ENCODE data around the gene COPB2.
A peak's percentile ranks its signal among the peaks of the same experiment; 100 is the strongest.

The COPB2 gene

DNA sequence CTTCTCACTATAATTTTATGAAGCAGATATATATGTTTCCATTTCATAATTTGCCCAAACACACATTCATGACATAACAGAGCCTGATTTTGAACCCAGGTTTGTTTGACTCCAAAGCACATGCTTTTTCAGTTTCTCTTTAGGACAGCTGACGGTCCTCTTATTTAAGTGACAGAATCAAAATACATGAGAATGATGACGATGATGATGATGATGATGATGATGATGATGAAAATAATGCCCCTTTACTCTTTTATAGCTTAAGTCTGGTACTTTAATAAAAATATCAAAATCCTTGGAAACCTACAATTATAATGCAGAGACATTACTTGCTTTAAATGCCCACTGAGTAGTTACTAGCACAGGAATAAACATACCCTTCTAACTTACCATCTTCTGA lies 15.3 kb downstream of the COPB2 start:
- no peak overlapping the region for H3K4me3 ChIP-seq (ENCODE audit: low read length)
- H3K9me3 ChIP-seq (ENCODE audit: control insufficient read depth, low read length), result no peaks in the 10 kb centered on the region
- H3K36me3 ChIP-seq (ENCODE audit: control insufficient read depth, insufficient read depth, low read length), result peaks cover 13% of the 10 kb centered on the region
- no peaks in the 10 kb centered on the region for H3K27me3 ChIP-seq (ENCODE audit: control insufficient read depth, insufficient read depth, low read length)
- no peak overlapping the region for H3K9ac ChIP-seq (ENCODE audit: low read length)
- no peaks in the 10 kb centered on the region for H3K4me1 ChIP-seq (ENCODE audit: control insufficient read depth, insufficient read depth, low read length)

DNA sequence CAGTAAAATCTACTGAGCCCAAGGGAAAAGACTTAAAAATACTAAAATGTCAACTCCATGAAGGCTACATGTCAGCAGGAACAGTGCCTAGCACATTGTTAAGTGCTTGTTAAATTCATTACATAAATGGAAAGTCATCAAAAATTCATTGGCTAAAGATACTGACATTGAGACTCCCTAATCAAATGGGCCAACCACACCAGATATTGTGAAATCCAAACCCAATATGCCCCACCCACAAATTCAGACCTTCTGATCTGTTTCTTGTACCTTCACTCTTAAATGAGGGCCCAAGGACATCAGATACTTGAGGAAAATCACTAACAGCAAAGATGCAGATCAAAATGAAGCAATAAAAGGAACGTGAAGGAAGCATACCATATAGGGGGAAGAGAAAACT lies 24.9 kb downstream of the COPB2 start:
- Histone ChIP-seq H3K36me3 (ENCODE audit: control insufficient read depth, insufficient read depth, low read length) (peaks cover 9% of the 10 kb centered on the region), H3K27me3 (ENCODE audit: control insufficient read depth, insufficient read depth, low read length) (no peaks in the 10 kb centered on the region), H3K4me1 (ENCODE audit: control insufficient read depth, insufficient read depth, low read length) (peaks cover 7% of the 10 kb centered on the region), H3K9ac (ENCODE audit: low read length) (no peak overlapping the region), H3K4me3 (ENCODE audit: low read length) (no peak overlapping the region), H3K9me3 (ENCODE audit: control insufficient read depth, low read length) (no peaks in the 10 kb centered on the region)

DNA sequence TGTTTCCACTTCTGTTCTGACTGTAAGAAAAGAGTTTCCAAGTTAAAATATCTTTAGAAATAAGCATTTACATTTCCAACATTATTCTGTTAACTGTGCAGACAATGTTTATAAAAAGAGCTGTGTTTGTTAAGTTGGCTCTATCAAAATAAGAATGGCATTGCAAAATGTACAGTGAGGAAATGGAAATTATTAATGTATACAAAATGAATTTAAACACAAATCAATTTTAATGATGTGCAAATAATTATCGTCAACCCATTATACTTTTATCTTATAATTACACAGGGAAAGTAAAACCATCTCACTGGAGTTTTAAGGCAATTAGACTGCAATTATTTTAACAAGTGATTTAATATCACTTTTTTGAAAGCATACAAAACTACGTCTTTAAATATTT lies 28.2 kb downstream of the COPB2 start:
- H3K9ac ChIP-seq (ENCODE audit: low read length), result no peak overlapping the region
- H3K4me3 ChIP-seq (ENCODE audit: low read length), result no peak overlapping the region
- H3K4me1 ChIP-seq (ENCODE audit: control insufficient read depth, insufficient read depth, low read length), result peaks cover 7% of the 10 kb centered on the region
- H3K36me3 ChIP-seq (ENCODE audit: control insufficient read depth, insufficient read depth, low read length), result peaks cover 18% of the 10 kb centered on the region
- no peaks in the 10 kb centered on the region for H3K9me3 ChIP-seq (ENCODE audit: control insufficient read depth, low read length)
- no peaks in the 10 kb centered on the region for H3K27me3 ChIP-seq (ENCODE audit: control insufficient read depth, insufficient read depth, low read length)

DNA sequence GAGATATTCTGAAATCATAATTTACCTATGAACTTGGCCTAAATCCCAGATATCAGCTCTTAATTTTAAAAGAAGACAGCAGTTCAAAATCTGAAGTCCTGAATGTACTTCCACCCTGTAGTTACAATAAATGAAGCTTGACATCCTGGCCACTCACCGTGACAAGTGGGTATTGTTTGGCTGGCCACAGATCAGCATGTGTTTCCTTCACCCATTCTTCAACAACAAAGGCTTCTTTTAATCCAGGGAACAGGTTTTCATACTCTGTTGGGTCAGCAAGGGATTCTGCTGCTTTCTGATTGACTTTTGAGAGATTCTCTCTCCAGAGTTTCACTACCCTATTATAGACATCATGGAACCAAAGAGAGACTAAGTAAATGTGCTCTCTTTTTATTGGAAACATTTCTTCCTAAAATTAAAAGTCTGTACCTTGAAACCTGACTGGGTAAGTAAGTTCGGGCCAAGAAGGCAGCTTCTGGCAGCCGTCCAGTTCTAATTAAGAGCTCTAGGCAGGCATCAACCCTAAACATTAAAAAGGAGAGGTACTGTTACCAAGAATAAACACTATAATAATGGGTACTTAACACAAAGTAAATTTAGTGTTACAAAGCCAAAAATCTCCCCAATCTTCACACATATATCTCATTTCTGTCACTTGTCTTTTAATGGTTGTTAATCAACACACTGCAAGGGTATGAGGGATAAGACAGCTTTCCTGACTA lies 30.4 kb downstream of the COPB2 start:
- Histone ChIP-seq H3K9ac (ENCODE audit: low read length) (no peak overlapping the region), H3K4me3 (ENCODE audit: low read length) (no peak overlapping the region), H3K4me1 (ENCODE audit: control insufficient read depth, insufficient read depth, low read length) (no peaks in the 10 kb centered on the region), H3K27me3 (ENCODE audit: control insufficient read depth, insufficient read depth, low read length) (no peaks in the 10 kb centered on the region), H3K9me3 (ENCODE audit: control insufficient read depth, low read length) (no peaks in the 10 kb centered on the region), H3K36me3 (ENCODE audit: control insufficient read depth, insufficient read depth, low read length) (peaks cover 20% of the 10 kb centered on the region)

DNA sequence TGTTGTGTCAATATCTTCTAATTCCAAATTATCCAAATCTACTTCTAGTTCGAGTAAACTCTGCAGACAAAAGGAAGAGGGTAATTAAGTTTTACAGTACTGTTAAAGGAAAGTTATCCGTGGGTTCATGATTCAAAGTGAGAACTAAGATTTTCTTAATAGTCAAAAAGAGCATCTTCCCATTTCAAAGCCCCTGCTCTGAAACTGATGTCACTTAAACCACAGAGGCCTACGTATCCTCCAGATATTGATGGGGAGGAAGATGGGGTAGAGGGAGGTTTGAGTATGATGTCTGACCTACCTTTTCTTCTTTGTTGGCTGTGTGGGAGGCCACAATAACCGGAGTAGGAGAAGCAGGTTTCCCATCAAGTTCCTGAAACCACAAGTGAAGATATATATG lies 31.5 kb downstream of the COPB2 start:
- no peak overlapping the region for H3K4me3 ChIP-seq (ENCODE audit: low read length)
- H3K9me3 ChIP-seq (ENCODE audit: control insufficient read depth, low read length), result no peaks in the 10 kb centered on the region
- no peaks in the 10 kb centered on the region for H3K4me1 ChIP-seq (ENCODE audit: control insufficient read depth, insufficient read depth, low read length)
- H3K9ac ChIP-seq (ENCODE audit: low read length), result no peak overlapping the region
- no peaks in the 10 kb centered on the region for H3K27me3 ChIP-seq (ENCODE audit: control insufficient read depth, insufficient read depth, low read length)
- H3K36me3 ChIP-seq (ENCODE audit: control insufficient read depth, insufficient read depth, low read length), result peaks cover 20% of the 10 kb centered on the region

DNA sequence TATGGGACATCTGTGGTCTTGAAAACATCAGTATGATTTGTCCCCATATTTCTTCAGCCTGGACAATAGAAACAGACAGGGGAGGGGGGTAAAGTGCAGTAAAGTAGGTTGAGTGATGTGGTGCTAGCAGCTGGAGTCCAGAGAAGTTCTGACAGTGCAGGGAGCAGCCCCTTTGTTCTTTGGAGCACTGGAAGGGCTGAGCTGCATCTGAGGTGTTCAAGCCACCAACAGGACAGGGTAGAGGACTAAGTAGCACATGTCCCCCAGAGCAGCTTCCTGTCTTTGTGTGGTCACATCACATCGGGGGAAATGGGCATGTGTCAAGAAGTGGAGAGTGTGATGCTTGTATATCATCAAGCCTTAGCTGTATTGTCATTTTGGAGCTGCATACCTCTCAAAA lies 33.6 kb downstream of the COPB2 start:
- Histone ChIP-seq H3K4me1 (ENCODE audit: control insufficient read depth, insufficient read depth, low read length) (no peaks in the 10 kb centered on the region), H3K4me3 (ENCODE audit: low read length) (no peak overlapping the region), H3K9me3 (ENCODE audit: control insufficient read depth, low read length) (no peaks in the 10 kb centered on the region), H3K27me3 (ENCODE audit: control insufficient read depth, insufficient read depth, low read length) (no peaks in the 10 kb centered on the region), H3K36me3 (ENCODE audit: control insufficient read depth, insufficient read depth, low read length) (peaks cover 20% of the 10 kb centered on the region), H3K9ac (ENCODE audit: low read length) (no peak overlapping the region)

DNA sequence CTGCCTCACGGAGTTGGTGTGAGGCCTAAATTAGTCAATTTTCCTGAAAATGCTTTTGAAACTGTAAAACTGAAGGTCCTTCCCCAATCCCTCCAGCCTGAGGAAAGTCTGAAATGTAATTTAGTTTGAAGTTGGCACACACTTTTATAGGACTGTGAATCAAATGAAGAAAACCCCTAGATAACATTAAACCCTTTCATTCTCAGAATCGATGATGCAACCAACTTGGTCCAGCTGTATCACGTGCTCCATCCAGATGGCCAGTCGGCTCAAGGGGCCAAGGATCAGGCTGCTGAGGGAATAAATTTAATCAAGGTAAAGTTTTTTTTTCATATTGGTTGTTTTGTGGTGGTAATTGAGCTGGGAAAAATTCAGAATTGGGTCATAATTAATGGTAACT lies 34.0 kb downstream of the COPB2 start:
- Histone ChIP-seq H3K4me3 (ENCODE audit: low read length) (no peak overlapping the region), H3K4me1 (ENCODE audit: control insufficient read depth, insufficient read depth, low read length) (no peaks in the 10 kb centered on the region), H3K9me3 (ENCODE audit: control insufficient read depth, low read length) (no peaks in the 10 kb centered on the region), H3K27me3 (ENCODE audit: control insufficient read depth, insufficient read depth, low read length) (no peaks in the 10 kb centered on the region), H3K36me3 (ENCODE audit: control insufficient read depth, insufficient read depth, low read length) (peaks cover 20% of the 10 kb centered on the region), H3K9ac (ENCODE audit: low read length) (no peak overlapping the region)

DNA sequence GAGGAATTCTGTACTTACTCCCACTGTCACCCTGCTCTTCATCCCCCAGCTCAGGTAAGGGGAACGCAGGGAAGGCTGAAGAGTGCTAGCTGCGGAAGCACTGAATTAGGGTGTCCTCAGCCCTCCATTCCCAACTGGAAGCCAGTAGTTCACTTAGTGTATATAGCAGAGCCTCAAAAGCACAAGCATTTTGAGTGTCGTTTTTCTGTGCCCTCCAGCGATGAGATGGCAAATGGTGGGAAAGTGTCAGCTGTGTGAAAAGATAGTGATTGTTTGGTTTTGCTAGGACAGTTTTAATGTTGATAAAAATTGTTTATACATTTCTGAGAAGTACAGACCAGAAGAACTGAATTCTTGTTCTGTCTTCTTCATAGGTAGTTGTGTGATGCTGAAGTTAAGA lies 34.8 kb downstream of the COPB2 start:
- Histone ChIP-seq H3K36me3 (ENCODE audit: control insufficient read depth, insufficient read depth, low read length) (peaks cover 25% of the 10 kb centered on the region), H3K9me3 (ENCODE audit: control insufficient read depth, low read length) (no peaks in the 10 kb centered on the region), H3K9ac (ENCODE audit: low read length) (no peak overlapping the region), H3K27me3 (ENCODE audit: control insufficient read depth, insufficient read depth, low read length) (no peaks in the 10 kb centered on the region), H3K4me3 (ENCODE audit: low read length) (no peak overlapping the region), H3K4me1 (ENCODE audit: control insufficient read depth, insufficient read depth, low read length) (no peaks in the 10 kb centered on the region)

DNA sequence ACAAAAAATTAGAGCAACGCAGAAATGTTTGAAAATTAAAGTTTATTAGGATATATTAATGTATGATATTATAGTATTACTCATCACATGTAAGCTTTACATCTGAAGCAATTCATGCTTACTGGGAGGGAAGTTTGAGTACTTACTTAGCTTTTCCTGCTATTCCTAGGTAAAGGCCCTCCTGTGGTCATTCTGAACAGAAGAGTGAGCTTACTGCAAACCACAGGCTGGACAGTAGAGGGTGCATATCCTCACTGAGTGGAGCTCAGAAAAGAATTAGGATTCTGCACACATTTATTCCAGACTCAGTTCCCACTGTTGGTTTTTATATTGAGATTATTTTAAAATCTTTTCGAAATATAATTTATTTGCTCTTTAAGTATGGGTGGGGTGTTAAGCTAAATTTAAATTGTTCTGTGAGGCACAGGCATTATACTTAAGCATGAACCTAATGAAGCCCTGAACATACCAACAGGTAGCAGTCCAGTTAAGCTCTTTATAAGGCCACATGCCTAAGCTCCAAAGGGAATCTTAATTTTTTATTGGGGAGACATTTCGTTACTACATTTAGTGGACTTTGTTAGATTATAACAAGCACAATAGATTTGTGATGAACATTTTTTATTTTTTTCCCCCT lies 35.4 kb downstream of the COPB2 start:
- Histone ChIP-seq H3K36me3 (ENCODE audit: control insufficient read depth, insufficient read depth, low read length) (peaks cover 27% of the 10 kb centered on the region), H3K9ac (ENCODE audit: low read length) (no peak overlapping the region), H3K9me3 (ENCODE audit: control insufficient read depth, low read length) (no peaks in the 10 kb centered on the region), H3K4me3 (ENCODE audit: low read length) (no peak overlapping the region), H3K4me1 (ENCODE audit: control insufficient read depth, insufficient read depth, low read length) (no peaks in the 10 kb centered on the region), H3K27me3 (ENCODE audit: control insufficient read depth, insufficient read depth, low read length) (no peaks in the 10 kb centered on the region)

DNA sequence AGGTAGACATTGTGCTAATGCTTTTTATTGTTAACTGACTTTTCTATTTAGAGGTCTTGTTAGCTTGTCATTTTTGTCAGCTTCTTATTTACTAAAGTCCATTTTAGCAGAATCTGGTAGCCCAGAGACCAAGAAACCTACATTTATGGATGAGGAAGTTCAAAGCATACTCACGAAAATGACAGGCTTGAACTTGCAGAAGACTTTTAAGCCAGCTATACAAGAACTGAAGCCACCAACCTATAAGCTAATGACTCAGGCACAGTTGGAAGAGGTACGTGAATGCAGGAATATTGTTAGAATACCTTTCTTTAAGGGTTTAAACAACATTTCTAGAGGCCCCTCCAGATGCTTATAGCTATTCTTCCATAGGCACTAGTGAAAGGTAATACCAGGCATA lies 42.7 kb downstream of the COPB2 start:
- no peaks in the 10 kb centered on the region for H3K27me3 ChIP-seq (ENCODE audit: control insufficient read depth, insufficient read depth, low read length)
- no peak overlapping the region for H3K9ac ChIP-seq (ENCODE audit: low read length)
- no peak overlapping the region for H3K4me3 ChIP-seq (ENCODE audit: low read length)
- no peaks in the 10 kb centered on the region for H3K4me1 ChIP-seq (ENCODE audit: control insufficient read depth, insufficient read depth, low read length)
- no peaks in the 10 kb centered on the region for H3K9me3 ChIP-seq (ENCODE audit: control insufficient read depth, low read length)
- peaks cover 25% of the 10 kb centered on the region for H3K36me3 ChIP-seq (ENCODE audit: control insufficient read depth, insufficient read depth, low read length)

DNA sequence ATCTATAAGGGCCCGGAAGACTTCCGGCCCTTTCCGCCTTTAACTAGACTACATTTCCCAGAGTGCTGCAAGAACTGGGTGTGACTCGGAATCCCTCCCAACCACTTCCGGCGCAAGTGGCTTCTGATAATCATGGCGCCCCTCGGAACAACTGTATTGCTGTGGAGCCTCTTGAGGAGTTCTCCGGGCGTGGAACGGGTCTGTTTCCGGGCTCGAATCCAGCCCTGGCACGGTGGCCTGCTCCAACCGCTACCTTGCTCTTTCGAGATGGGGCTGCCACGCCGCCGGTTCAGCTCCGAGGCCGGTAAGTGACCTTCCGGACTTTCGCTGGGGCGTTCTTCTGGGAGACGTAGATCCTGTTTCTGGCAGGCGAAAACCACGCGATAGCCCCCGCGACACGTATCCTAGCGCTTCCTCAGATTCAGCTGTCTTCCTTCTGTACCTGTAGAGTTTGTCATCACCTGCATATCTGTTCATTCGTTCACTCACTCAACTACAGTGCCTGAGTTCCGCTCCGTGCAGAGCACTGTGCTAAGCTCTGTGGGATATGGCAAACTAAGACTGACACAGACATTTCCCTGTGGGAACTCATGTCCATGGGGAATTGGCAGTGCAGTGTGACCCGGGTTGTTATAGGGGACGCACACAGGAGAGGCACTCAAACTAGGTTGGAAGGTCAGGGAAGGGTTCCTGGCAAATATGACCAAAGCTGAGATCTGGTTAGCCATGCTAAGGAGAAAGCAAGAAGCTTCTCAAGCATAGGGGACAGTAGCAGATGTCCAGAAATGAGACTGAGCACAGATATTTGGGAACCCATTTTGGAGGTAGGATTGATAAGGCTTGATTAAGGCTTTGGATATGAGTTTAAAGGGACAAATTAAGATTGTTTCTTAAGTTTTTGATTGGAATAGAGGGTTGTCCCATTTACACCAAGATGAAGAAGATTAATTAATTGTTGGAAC lies 45.3 kb downstream of the COPB2 start, which contains the start of gene MRPS22:
Gene MRPS22, plus strand, starts transcription at position 126 of the 962 bp plus-strand sequence. Its CDS starts 7 bp downstream, at position 133.
- Histone ChIP-seq H3K4me1 (ENCODE audit: control insufficient read depth, insufficient read depth, low read length) (no peaks in the 10 kb centered on the region), H3K9me3 (ENCODE audit: control insufficient read depth, low read length) (no peaks in the 10 kb centered on the region)

DNA sequence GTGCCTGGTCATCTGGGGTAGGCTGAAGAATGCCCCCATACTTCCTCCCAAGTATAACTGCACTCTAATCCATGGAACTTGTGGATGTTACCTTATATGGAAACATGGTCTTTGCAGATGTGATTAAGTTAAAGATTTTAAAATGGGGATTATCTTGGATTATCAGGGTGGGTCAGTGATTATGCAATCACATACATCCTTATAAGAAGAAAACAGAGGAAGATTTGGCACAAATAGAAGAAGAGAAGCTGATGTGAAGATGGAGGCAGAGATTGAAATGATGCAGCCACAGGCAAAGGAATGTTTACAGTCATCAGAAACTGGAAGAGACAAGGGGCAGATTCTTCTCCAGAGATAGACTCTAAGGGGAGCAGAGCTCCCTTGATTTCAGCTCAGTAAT lies 47.4 kb downstream of the COPB2 start:
- Histone ChIP-seq H3K27me3 (ENCODE audit: control insufficient read depth, insufficient read depth, low read length) (no peaks in the 10 kb centered on the region), H3K4me3 (ENCODE audit: low read length) (no peak overlapping the region), H3K9me3 (ENCODE audit: control insufficient read depth, low read length) (no peaks in the 10 kb centered on the region), H3K9ac (ENCODE audit: low read length) (no peak overlapping the region), H3K4me1 (ENCODE audit: control insufficient read depth, insufficient read depth, low read length) (no peaks in the 10 kb centered on the region), H3K36me3 (ENCODE audit: control insufficient read depth, insufficient read depth, low read length) (no peaks in the 10 kb centered on the region)

More for the DNA sequence above, 45.3 kb downstream of the COPB2 start, which contains the start of gene MRPS22:
- Histone ChIP-seq H3K9ac (ENCODE audit: low read length) (peak within 1 kb of the TSS; percentile 77), H3K4me3 (ENCODE audit: low read length) (peak within 1 kb of the TSS; percentile 79), H3K27me3 (ENCODE audit: control insufficient read depth, insufficient read depth, low read length) (no peaks in the 10 kb centered on the region), H3K36me3 (ENCODE audit: control insufficient read depth, insufficient read depth, low read length) (peaks cover 16% of the 10 kb centered on the region)

Measured in mucosa of stomach (tissue), 1 donor.